Stomach (tissue), 4 donors: ENCODE data around the gene CEP192.

Source experiments
- CTCF ChIP-seq, 7 experiments: fragments of 450-650 bp in 4 of 7; fragments of 200-600 bp in 3 of 7; sonication (generic) in 3 of 7; IDR thresholded peaks; one replicate each; pipeline ENCODE4 v1.5.1; 2016 to 2019; ENCODE audit warnings: antibody characterized with exemption in 7 of 7, control low read depth in 2 of 7, mild to moderate bottlenecking in 1 of 7
- EP300 ChIP-seq: sonication (generic); formaldehyde crosslinking; IDR thresholded peaks from one replicate; pipeline ENCODE4 v1.6.1; 2017; ENCODE audit warnings: antibody characterized with exemption
- POLR2A ChIP-seq, 4 donors: fragments of 450-650 bp; IDR thresholded peaks; one replicate each; pipeline ENCODE4 v1.6.1; 2016; ENCODE audit warnings: antibody characterized with exemption in 4 of 4, control low read depth in 2 of 4, mild to moderate bottlenecking in 1 of 4, moderate library complexity in 1 of 4
- POLR2AphosphoS5 ChIP-seq, 3 donors: sonication (generic); formaldehyde crosslinking; IDR thresholded peaks; one replicate each; pipeline ENCODE4 v1.6.1; 2016; ENCODE audit warnings: antibody characterized with exemption in 3 of 3

- TF ChIP-seq CTCF (IDR thresholded peaks at IDR 0.05): no peak
- no peak for TF ChIP-seq POLR2AphosphoS5 (IDR thresholded peaks at IDR 0.05)
- no peak for TF ChIP-seq EP300
- no peak for TF ChIP-seq POLR2A (IDR thresholded peaks at IDR 0.05)
Observed at GRCh38 chr18:13163167-13163927, 172.2 kb downstream of the CEP192 start.
